ENCODE measurements around the gene HSP90B1.

HSP90B1 gene

GRCh38 chr12:103978384-103978982 is 48.3 kb downstream of the HSP90B1 start:
- peak in 1 of 2 donors; percentile 2 for DNase-seq

DNA sequence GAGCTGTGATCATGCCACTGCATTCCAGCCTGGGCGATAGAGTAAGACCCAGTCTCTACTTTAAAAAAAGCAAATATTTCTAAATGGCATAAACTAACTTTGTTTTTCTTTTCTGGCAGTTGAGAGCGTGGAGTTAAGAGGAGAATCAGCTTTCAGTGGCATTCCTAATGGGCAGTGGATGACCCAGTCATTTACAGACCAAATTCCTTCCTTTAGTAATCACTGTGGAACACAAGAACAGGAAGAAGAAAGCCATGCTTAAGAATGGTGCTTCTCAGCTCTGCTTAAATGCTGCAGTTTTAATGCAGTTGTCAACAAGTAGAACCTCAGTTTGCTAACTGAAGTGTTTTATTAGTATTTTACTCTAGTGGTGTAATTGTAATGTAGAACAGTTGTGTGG is 56.6 kb downstream of the HSP90B1 start:
- DNase-seq: no peak

DNA sequence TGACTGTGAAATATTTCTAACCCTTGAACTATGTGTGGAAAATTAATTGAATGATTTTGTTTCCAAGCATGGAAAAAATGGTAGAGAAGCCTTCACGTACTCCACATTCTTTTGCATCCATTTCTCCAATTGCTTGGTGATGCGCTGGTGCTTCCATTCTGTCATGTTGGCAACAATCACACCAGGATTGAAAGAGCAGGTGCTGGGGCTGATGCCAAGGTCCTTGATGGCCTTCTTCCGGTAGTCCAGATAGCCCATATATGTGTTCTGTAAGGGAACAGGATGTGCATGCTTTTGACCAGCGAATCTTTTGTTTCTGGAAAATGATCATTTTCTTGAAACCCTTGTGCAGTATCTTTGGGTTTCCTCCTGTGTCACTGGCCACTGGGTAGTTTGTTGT is 64.0 kb downstream of the HSP90B1 start:
- no peak for DNase-seq

GRCh38 chr12:103996595-103996994 is 66.4 kb downstream of the HSP90B1 start:
- DNase-seq: no peak

GRCh38 chr12:103997286-103997900 is 67.2 kb downstream of the HSP90B1 start:
- DNase-seq: no peak

Data from inflammatory macrophage treated with lipopolysaccharide for 1 hour (primary cell).